Transverse colon (tissue), 4 donors: ENCODE results near the gene MEF2A. TPM values are rescaled to one million over a fixed set of nuclear protein-coding genes. Genes with fewer than 3 reads are reported as not detected.

ENCODE experiments used
- DNase-seq: peaks from one replicate; pipeline ENCODE4 v3.0.0-alpha.2; 2019
- H3K27ac ChIP-seq, 4 donors: fragments of 200-600 bp; sonication (generic); 2 replicates each; pipeline ENCODE4 v1.5.1; 2016 to 2018; ENCODE audit warnings: inconsistent platforms in 4 of 4
- H3K27me3 ChIP-seq: fragments of 200-600 bp; sonication (generic); 2 replicates; pipeline ENCODE4 v1.5.1; 2017; ENCODE audit warnings: inconsistent platforms
- H3K36me3 ChIP-seq, 4 donors: fragments of 200-600 bp; sonication (generic); 2 replicates each; pipeline ENCODE4 v1.5.1; 2017 to 2019; ENCODE audit warnings: inconsistent platforms in 4 of 4
- H3K4me1 ChIP-seq, 4 donors: fragments of 200-600 bp; sonication (generic); 2 replicates each; pipeline ENCODE4 v1.5.1; 2017 to 2020; ENCODE audit warnings: inconsistent platforms in 4 of 4
- H3K4me3 ChIP-seq, 4 donors: fragments of 200-600 bp; sonication (generic); 1 replicate in 1 of 4; 2 replicates in 3 of 4; pipeline versions ENCODE4 v1.5.1 to v1.6.1; 2017 to 2019; ENCODE audit warnings: inconsistent platforms in 4 of 4
- H3K9me3 ChIP-seq, 2 donors: fragments of 200-600 bp; sonication (generic); 2 replicates each; pipeline ENCODE4 v1.5.1; 2017 to 2019; ENCODE audit warnings: inconsistent platforms in 2 of 2
- EP300 ChIP-seq: sonication (generic); formaldehyde crosslinking; IDR thresholded peaks from one replicate; pipeline ENCODE4 v1.6.1; 2017; ENCODE audit warnings: antibody characterized with exemption, low read depth
- POLR2A ChIP-seq: fragments of 450-650 bp; IDR thresholded peaks from one replicate; pipeline ENCODE4 v1.6.1; 2016; ENCODE audit warnings: antibody characterized with exemption, mild to moderate bottlenecking, moderate library complexity
- POLR2AphosphoS5 ChIP-seq, 3 donors: sonication (generic); formaldehyde crosslinking; IDR thresholded peaks; one replicate each; pipeline ENCODE4 v1.6.1; 2016; ENCODE audit warnings: antibody characterized with exemption in 3 of 3
- WGBS, 2 donors: methylation state at CpG; one replicate each; pipeline ENCODE4 v1.1.5; 2018; ENCODE audit warnings: low coverage in 1 of 2; 5-methylcytosine and 5-hydroxymethylcytosine counted together
- in situ Hi-C, 4 donors: fragments of 200-750 bp; cut with MboI; loops; one replicate each; pipeline versions ENCODE4 v1.15.0 to v1.15.1; 2017; ENCODE audit warnings: low sequenced_read_pairs in 3 of 4, low pct_ligation_motif_present in 1 of 4, low pct_unique_long_range_greater_than_20kb in 1 of 4
- intact Hi-C: fragments of 100-400 bp; cut with DNase I; formaldehyde crosslinking; loops from one replicate; pipeline ENCODE4 v1.15.1; 2023; ENCODE audit warnings: low total_unique reads
- total RNA-seq, 4 donors: library from RNA; depleted of rRNA; stranded (reverse); fragments of >200 nt; gene quantifications; one replicate each; pipeline ENCODE4 v1.1.0, GENCODE V29; 2016
- TF ChIP-seq, protein P1 (sequence below), 5 experiments: fragments of 200-600 bp in 3 of 5; fragments of 450-650 bp in 2 of 5; sonication (generic) in 3 of 5; IDR thresholded peaks; 1 replicate in 2 of 5; 2 replicates in 3 of 5; pipeline ENCODE4 v1.5.1; 2016 to 2017; ENCODE audit warnings: antibody characterized with exemption in 5 of 5, inconsistent platforms in 3 of 5, mild to moderate bottlenecking in 2 of 5, moderate library complexity in 1 of 5

Gene MEF2A
- total RNA-seq, 4 donors from 2014 or later: 37.4 to 62.5 (median 51.8) TPM

DNA sequence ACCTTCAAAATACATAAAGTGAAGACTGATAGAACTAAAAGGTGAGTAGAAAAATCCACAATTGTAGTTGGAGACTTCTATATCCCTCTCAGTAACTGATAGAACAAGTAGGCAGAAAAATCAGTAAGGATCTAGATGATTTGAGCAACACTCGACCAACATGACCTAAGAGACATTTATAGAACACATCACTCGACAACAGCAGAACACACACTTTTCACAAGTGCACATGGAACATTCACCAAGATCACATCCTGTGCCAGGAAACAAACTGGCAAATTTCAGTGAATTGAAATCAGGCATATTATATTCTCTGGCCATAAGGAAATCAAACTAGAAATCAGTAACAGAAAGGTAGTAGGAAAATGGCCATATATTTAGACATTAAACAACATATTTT lies 130.3 kb downstream of the MEF2A start:
- intact Hi-C loops: no loop called here

DNA sequence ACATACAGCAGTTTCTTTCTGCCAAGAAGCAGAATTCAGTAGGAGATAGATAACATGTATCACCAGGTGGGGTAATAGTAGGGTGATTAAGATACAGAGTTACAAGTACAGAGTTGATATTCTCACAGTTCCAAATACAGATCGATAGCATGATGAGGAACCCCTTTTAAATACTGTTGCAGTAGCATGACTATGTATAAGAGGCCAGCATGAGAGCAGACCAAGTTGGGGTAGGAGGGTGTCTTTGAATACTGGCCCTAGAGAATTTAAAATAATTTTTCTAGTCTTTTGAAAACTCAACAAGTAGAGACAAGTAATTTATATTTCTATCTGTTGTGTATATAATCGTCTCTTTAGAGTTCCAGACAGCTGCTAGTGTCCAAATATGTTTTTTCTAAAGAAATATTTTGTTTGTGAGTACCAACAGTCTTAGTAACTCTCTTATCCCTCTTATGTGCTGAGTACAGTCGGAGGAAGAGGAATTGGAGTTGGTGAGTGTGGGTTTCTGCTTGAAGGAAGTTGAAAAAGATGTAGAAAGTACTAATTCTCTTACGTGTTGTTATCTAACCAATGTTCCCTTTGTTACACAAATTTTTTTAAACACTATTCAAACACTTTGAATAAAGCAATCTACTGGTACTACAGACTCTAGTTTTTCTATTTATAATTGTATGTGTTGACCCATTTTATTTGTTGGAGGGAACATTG lies 137.3 kb downstream of the MEF2A start:
- Histone ChIP-seq H3K4me1 (peaks cover 6 to 35% (median 19%) of the 10 kb centered on the region in 4 donors), H3K27ac (peak overlapping the region; percentile 64 to 73 (median 70)), H3K27me3 (no peaks in the 10 kb centered on the region), H3K36me3 (no peaks in the 10 kb centered on the region), H3K4me3 (no peak overlapping the region), H3K9me3 (no peaks in the 10 kb centered on the region)
- TF ChIP-seq, protein P1, sequence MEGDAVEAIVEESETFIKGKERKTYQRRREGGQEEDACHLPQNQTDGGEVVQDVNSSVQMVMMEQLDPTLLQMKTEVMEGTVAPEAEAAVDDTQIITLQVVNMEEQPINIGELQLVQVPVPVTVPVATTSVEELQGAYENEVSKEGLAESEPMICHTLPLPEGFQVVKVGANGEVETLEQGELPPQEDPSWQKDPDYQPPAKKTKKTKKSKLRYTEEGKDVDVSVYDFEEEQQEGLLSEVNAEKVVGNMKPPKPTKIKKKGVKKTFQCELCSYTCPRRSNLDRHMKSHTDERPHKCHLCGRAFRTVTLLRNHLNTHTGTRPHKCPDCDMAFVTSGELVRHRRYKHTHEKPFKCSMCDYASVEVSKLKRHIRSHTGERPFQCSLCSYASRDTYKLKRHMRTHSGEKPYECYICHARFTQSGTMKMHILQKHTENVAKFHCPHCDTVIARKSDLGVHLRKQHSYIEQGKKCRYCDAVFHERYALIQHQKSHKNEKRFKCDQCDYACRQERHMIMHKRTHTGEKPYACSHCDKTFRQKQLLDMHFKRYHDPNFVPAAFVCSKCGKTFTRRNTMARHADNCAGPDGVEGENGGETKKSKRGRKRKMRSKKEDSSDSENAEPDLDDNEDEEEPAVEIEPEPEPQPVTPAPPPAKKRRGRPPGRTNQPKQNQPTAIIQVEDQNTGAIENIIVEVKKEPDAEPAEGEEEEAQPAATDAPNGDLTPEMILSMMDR (IDR thresholded peaks at IDR 0.05): no peak
- TF ChIP-seq POLR2AphosphoS5 (IDR thresholded peaks at IDR 0.05): no peak
- TF ChIP-seq EP300: no peak
- TF ChIP-seq POLR2A: no peak
- in situ Hi-C loops: loop anchor here (10.0 to 25.0 kb wide), 4 partner anchors 138 to 418 kb away; partner anchors contain the start of gene MEF2A (in 1 of the 4)
- no peak for DNase-seq
- WGBS, 2 donors: 38 to 39% methylated on average over 4 of the region's 4 CpGs
- intact Hi-C loops: loop anchor here (10.0 kb wide), 1 partner anchor 408 kb away; no protein-coding TSS in a partner anchor

More for the DNA sequence above, 130.3 kb downstream of the MEF2A start:
- in situ Hi-C loops: no loop called here
- no peak for DNase-seq
- Histone ChIP-seq H3K4me1 (no peaks in the 10 kb centered on the region), H3K27me3 (no peaks in the 10 kb centered on the region), H3K27ac (no peak overlapping the region), H3K9me3 (no peaks in the 10 kb centered on the region), H3K36me3 (peaks cover 0 to 50% (median 8%) of the 10 kb centered on the region in 4 donors), H3K4me3 (no peak overlapping the region)
- TF ChIP-seq POLR2AphosphoS5 (IDR thresholded peaks at IDR 0.05): no peak
- no peak for TF ChIP-seq EP300
- TF ChIP-seq, protein P1 (IDR thresholded peaks at IDR 0.05): no peak
- no peak for TF ChIP-seq POLR2A
- 79 to 87% methylated on average over 2 of the region's 2 CpGs for WGBS, 2 donors

DNA sequence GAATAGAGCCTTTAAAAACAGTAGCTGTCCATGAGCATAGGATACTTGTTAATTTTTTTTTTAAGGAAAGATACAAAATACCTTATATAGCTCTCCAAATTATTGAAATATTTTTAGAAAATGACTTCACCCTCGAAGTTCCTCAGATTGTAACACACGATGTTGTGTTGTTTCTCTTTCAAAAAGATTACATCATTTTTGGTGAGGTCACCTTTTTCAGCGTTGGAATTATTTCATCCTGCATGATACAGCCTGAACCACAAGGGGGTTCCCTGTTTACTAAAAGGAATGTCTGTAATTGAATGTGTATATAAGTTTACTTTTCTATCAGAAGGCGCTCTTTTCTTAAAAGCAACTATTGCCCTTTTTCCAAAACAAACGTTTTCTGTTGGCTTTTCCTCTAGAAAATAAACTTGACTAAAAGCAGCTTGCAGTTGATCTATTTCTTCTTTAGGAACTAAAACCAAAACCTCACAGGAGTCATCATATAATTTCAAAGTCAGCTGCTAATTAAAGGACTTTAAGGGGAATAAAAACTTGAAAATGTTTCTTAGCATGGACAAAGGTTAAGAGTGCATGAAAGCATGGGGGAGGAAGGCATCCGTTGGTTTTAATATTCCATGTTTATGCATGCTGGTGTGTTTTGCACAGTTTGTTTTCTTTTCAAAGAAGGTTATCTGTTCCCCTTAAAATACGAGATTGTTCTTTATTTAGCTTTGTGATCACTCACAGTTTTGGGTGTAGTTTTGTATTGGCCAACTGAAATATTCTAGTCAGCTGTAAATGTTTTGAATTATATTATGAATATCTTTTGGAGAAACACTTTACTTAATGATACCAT lies 138.0 kb downstream of the MEF2A start:
- in situ Hi-C loops: loop anchor here (10.0 to 25.0 kb wide), 4 partner anchors 139 to 419 kb away; partner anchors contain the start of gene MEF2A (in 1 of the 4)
- Histone ChIP-seq H3K36me3 (no peaks in the 10 kb centered on the region), H3K4me1 (peaks cover 11 to 42% (median 24%) of the 10 kb centered on the region in 4 donors), H3K9me3 (no peaks in the 10 kb centered on the region), H3K27me3 (no peaks in the 10 kb centered on the region), H3K4me3 (no peak overlapping the region), H3K27ac (peak overlapping the region; percentile 64 to 73 (median 70))
- WGBS, 2 donors: 11 to 13% methylated on average over 7 of the region's 7 CpGs
- no peak for DNase-seq
- intact Hi-C loops: loop anchor here (10.0 kb wide), 1 partner anchor 409 kb away; no protein-coding TSS in a partner anchor
- TF ChIP-seq POLR2A: no peak
- TF ChIP-seq POLR2AphosphoS5 (IDR thresholded peaks at IDR 0.05): peak in 2 of 3 donors; percentile 28 to 30
- TF ChIP-seq EP300: no peak
- TF ChIP-seq, protein P1 (IDR thresholded peaks at IDR 0.05): peak; percentile 51 to 71 (median 54)

DNA sequence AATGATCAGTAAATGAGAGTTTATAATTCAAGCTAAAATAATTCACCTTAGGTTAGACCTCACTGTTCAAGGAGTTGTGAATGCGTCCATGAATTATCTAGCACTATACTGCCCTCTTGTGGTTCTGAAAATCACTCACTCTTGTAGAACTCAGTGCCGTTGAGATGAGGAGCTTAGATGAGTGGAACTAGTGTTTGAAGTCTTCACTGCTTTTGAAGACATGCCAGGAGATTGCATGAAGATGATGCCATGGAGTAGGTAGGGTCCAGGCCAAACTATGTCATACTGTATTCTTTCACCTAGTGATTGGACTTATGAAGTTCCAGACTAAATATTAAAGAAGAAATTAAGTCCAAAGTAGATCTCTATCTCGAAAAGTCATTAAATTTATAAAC lies 138.7 kb downstream of the MEF2A start:
- peaks cover 13 to 48% (median 27%) of the 10 kb centered on the region in 4 donors for H3K4me1 ChIP-seq
- no peaks in the 10 kb centered on the region for H3K36me3 ChIP-seq
- peak in 1 of 3 donors; percentile 18 for TF ChIP-seq POLR2AphosphoS5 (IDR thresholded peaks at IDR 0.05)
- TF ChIP-seq, protein P1 (IDR thresholded peaks at IDR 0.05): peak; percentile 68 to 83 (median 77)
- TF ChIP-seq POLR2A: no peak
- TF ChIP-seq EP300: no peak
- H3K27me3 ChIP-seq: no peaks in the 10 kb centered on the region
- in situ Hi-C loops: loop anchor here (10.0 to 25.0 kb wide), 4 partner anchors 140 to 420 kb away; partner anchors contain the start of gene MEF2A (in 1 of the 4)
- intact Hi-C loops: loop anchor here (10.0 kb wide), 1 partner anchor 410 kb away; no protein-coding TSS in a partner anchor
- H3K9me3 ChIP-seq: no peaks in the 10 kb centered on the region
- DNase-seq: no peak
- WGBS, 2 donors: 31 to 50% methylated on average over 2 to 3 of the region's 3 CpGs
- H3K27ac ChIP-seq: peak overlapping the region; percentile 64 to 73 (median 70)
- no peak overlapping the region for H3K4me3 ChIP-seq
